Activated CD4-positive, CD25-positive, alpha-beta regulatory T cell treated with anti-CD3 and anti-CD28 coated beads, Interleukin-2, amount 50 U/mL, for 16 hours (primary cell): ENCODE measurements around the gene AP1S2.

ENCODE experiments used
- DNase-seq: peaks from one replicate; pipeline ENCODE4 v3.0.0-alpha.2; 2020; ENCODE audit warnings: low read depth, low spot score

Gene AP1S2

DNA sequence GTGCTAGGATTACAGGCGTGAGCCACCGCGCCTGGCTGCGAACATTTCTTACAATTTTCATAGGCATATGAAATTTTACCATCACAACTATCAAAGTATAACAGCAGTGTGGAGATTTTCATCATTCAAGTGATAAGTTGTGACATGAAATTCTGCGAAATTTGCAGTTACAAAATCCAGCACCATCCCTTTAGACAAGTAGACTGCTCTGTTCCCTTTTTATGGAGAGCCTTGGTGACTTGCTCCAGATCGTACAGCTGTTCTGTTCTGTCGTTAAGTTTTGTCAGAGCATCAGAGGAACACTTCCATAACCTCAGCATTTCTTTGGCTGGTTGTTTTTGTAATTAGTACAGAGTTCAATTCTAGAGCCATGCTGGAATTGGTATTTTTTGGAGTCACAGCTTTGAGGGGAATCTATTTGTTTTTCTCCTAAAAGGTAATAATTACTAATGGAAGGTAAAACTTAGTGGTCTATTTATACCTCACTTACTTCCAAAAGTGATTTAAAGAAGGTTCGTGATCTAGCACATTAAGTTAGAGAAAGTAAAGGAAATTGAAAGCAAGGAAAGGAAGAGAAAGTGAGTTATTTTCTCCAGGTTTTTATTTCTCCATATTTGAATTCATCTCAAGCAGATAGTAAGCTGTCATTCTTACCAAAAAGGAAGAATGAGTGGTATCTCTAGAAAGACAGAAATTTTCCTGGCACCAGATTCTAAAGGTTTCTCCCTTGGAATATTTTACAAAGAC lies 42.2 kb downstream of the AP1S2 start:
- DNase-seq, result no peak

DNA sequence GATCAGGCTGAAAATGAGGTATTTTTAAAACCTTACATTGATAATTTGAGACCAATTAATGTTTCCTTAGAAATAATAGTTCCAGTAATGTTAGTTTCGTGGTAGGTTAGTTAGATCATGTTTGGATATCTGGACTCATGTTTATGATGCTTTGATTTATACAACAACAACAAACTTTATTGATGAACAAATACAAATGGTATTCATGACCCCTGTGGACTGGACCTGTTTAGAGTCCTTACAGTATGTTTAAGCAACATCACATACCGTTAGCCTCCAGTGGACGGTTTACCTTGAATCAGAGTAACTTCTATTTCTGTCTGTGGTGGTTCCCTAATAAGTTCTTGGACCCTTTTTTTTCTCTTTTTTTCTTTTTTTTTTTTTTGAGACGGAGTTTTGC lies 46.4 kb downstream of the AP1S2 start:
- no peak for DNase-seq

DNA sequence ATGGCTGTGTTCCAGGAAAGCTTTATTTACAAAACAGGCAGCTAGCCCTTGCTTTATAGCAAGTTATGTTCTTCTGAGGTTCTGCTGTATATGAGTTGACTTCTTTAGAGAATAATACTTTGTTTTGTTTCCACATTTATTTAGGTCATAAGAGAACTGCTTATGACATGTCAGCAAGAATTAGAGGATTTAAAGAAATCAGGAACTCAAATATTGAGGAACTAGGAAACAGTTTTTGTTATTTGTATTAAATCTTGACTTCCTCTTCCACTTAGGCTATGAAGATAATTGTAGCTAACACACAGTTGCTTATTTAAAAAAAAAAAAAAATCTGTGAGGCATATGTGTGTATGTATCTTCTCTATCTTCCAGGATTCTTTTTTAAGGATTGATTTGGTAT lies 50.0 kb downstream of the AP1S2 start:
- no peak for DNase-seq

GRCh38 chrX:15797707-15798106 lies 56.9 kb downstream of the AP1S2 start:
- no peak for DNase-seq

- DNase-seq, result no peak
Measured at GRCh38 chrX:15790769-15791290, 63.8 kb downstream of the AP1S2 start.

DNA sequence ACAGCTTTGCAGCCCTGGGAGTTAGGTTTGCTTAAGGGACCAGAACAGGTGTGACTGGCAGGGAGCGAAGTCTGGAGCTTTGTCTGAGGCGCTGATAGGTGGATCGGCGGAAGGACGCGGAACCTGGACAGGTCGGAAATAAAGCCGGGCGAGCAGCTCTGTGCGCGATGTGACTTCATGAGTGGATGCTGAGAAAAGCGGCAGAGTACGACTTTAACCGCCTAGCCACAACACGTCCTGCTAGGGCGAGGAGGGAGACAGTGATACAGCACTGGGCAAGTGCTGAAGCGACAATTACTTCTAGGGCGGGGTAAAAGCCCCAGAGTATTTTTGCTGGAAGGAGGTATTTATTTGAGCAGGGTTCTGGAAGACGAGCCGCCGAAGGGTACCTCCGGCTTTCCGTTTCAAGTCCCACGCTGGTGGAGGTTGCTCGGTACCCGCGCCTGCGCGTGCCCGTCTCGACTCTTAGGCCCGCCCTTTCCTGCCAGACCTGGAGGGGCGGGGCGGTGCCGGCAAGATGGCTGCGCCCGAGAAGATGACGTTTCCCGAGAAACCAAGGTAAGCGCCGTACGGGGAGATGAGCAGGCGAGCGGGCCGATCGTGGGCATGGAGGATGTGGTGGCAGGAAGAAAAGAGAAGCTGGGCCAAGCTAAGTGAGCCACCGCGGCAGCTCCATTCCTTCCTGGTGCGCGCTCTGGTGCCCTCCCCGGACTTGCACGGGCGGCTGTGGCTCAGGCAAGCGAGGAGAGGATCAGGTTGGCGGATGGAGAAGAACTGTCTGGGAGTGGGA lies 64.4 kb downstream of the AP1S2 start, which contains the start of gene ZRSR2:
ZRSR2 (plus strand) TSS at position 506 of the 790 bp plus-strand sequence; CDS start at position 518, 12 bp downstream.
- DNase-seq, result peak; percentile 76

DNA sequence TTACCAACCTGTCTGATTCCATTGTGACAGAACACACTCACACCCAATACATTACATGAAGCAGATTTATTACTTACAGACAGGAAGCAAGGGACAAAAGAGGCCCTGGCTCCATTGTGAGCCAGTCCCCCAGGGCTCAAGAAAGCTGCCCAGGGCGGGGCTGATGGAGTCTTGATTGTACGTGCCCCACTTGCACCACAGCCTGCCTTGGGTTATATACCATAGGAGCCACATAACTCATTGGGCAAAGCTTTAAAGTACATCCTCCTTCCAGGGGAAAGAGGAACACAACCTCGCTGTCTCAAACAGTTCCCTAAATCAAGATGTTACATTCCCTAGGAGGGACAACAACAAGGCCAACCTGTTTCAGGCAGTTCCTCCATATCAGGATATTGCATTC lies 67.7 kb downstream of the AP1S2 start:
- DNase-seq, result no peak

DNA sequence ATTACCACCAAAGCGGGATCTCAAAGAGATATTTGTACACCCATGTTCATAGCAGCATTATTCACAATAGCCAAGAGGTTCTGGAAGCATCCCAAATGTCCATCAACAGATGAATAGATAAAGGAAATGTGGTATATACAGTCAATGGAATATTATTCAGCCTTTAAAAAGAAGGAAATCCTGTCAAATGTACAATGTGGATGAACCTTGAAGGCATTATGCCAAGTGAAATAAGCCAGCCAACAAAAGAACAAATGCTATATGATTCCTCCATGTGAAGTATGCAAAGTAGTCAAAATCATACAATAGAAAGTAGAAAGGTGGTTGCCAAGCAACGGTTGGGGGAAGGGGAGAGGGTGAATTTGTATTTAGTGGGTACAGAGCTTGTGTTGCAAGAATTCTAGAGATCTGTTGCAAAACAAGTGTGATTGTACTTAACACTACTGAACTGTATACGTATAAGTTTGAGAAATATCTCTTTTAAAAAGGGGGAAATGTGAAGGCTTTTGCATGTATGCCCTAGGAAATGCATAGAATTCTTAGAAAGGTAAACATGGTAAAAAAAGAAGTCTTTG lies 69.3 kb downstream of the AP1S2 start:
- DNase-seq, result no peak

DNA sequence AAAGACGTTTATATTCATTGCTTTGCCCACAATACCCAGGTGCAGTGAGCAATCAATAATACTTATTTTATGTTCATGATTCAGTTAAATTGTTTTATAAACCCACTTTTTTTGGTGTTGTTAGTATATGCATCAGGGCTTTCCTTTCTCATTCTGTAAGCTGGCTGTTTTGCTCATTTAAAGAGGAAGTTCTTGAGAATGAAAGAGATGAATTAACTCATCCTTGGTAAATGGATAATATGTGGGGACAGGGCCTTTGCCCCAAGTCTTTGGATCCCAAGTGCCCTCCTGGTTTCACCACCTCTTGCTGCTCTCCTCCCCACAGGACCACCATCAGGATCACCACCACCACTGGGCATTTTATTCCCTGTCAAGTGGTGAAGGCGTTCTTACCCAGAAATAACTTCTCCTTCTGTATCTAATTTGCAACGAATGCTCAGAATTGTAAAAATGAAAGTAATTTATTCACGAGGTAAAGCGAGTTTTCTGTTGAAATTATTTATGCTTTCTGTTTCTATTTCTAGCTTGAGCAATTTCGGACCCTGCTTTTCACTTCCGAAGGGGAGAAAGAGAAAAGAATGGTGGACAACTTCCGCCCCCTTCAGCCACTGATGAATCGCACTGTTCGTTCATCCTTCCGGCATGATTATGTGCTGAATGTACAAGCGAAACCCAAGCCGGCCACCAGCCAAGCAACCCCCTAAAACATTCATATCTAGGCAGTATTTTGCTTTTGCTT lies 72.5 kb downstream of the AP1S2 start:
- DNase-seq, result no peak
